AG20443 (cell line): ENCODE measurements around the gene OR6C70.
"Not testable (repeated sequence)": the region's sequence is repeated elsewhere in the genome, so short reads cannot be mapped to it uniquely, and the experiment has no call there.

ENCODE experiments used
- DNase-seq: peaks from one replicate; pipeline ENCODE4 v3.0.0; 2012; ENCODE audit warnings: low spot score, mixed read lengths

Gene OR6C70

GRCh38 chr12:55470088-55470829 is at the start of gene OR6C70:
Gene OR6C70 (minus strand): TSS chr12:55470138. CDS start chr12:55470138, 0 bp downstream.
- no peak for DNase-seq

- no peak for DNase-seq
Observed at GRCh38 chr12:55516391-55516790, 46.5 kb upstream of the OR6C70 start.

GRCh38 chr12:55515696-55516095 is 45.8 kb upstream of the OR6C70 start:
- no peak for DNase-seq

- no peak for DNase-seq
Observed at GRCh38 chr12:55501601-55502000, 31.7 kb upstream of the OR6C70 start.

GRCh38 chr12:55499810-55500252 is 29.9 kb upstream of the OR6C70 start:
- no peak for DNase-seq

GRCh38 chr12:55499231-55499630 is 29.3 kb upstream of the OR6C70 start:
- DNase-seq, result no peak

GRCh38 chr12:55495490-55495889 is 25.6 kb upstream of the OR6C70 start:
- no peak for DNase-seq

- no peak for DNase-seq
Observed at GRCh38 chr12:55492078-55492477, 22.1 kb upstream of the OR6C70 start, which contains the start of gene OR6C68. Gene OR6C68 (plus strand): TSS chr12:55492378. CDS start chr12:55492378, 0 bp downstream.

GRCh38 chr12:55484284-55484683 is 14.3 kb upstream of the OR6C70 start:
- not testable (repeated sequence) for DNase-seq

- DNase-seq, result not testable (repeated sequence)
Observed at GRCh38 chr12:55479136-55479535, 9.2 kb upstream of the OR6C70 start.

GRCh38 chr12:55472264-55472663 is 2.3 kb upstream of the OR6C70 start:
- no peak for DNase-seq

- no peak for DNase-seq
Observed at GRCh38 chr12:55469291-55469690, 647 bp downstream of the OR6C70 start.

GRCh38 chr12:55467836-55468235 is 2.1 kb downstream of the OR6C70 start:
- DNase-seq, result no peak

- DNase-seq, result not testable (repeated sequence)
Observed at GRCh38 chr12:55464926-55465325, 5.0 kb downstream of the OR6C70 start.

- no peak for DNase-seq
Observed at GRCh38 chr12:55448825-55449224, 21.1 kb downstream of the OR6C70 start.

- no peak for DNase-seq
Observed at GRCh38 chr12:55446326-55446725, 23.6 kb downstream of the OR6C70 start.

- DNase-seq, result no peak
Observed at GRCh38 chr12:55445357-55445756, 24.6 kb downstream of the OR6C70 start.

- DNase-seq, result no peak
Observed at GRCh38 chr12:55443776-55444175, 26.2 kb downstream of the OR6C70 start, which contains the start of gene OR6C2. Gene OR6C2 (plus strand): TSS chr12:55444076. CDS start chr12:55452214, 8,138 bp downstream.

- not testable (repeated sequence) for DNase-seq
Observed at GRCh38 chr12:55441233-55441632, 28.7 kb downstream of the OR6C70 start.

- no peak for DNase-seq
Observed at GRCh38 chr12:55428331-55429243, 41.4 kb downstream of the OR6C70 start.

GRCh38 chr12:55425954-55426353 is 44.0 kb downstream of the OR6C70 start, which contains the start of gene OR6C76:
Gene OR6C76 (plus strand): TSS chr12:55426254. CDS start chr12:55426254, 0 bp downstream.
- no peak for DNase-seq

- no peak for DNase-seq
Observed at GRCh38 chr12:55420307-55420962, 49.5 kb downstream of the OR6C70 start.
